ENCODE measurements around the gene FMO1. TPM values are rescaled to one million over a fixed set of nuclear protein-coding genes. Genes with fewer than 3 reads are reported as not detected.

Gene FMO1
- total RNA-seq, 2 experiments from 2014 or later: not detected

GRCh38 chr1:171210355-171210754, 37.9 kb upstream of the FMO1 start:
- ChIA-PET CTCF (interaction anchor here (1.2 to 1.4 kb wide), 2 partner anchors 9 to 17 kb away, joined by 3 read pairs; no protein-coding TSS in a partner anchor), POLR2A (no interaction called here)

GRCh38 chr1:171212607-171213351, 35.5 kb upstream of the FMO1 start:
- Mint-ChIP-seq H3K27ac (no peak overlapping the region), H3K9me3 (no peaks in the 10 kb centered on the region), H3K27me3 (peaks cover 4% of the 10 kb centered on the region), H3K36me3 (ENCODE audit: low read depth) (no peaks in the 10 kb centered on the region), H3K4me1 (ENCODE audit: low read depth) (no peaks in the 10 kb centered on the region), H3K4me3 (no peak overlapping the region)
- CTCF ChIA-PET: no interaction called here
- DNase-seq (no peak), ATAC-seq (no peak)
- TF ChIP-seq CTCF (IDR thresholded peaks at IDR 0.05): no peak
- intact Hi-C loops (cut with micrococcal nuclease): no loop called here
- POLR2A ChIA-PET: interaction anchor here (0.9 kb wide), 1 partner anchor 54 kb away, joined by 3 read pairs; no protein-coding TSS in a partner anchor

More at GRCh38 chr1:171210355-171210754, 37.9 kb upstream of the FMO1 start:
- DNase-seq (no peak), ATAC-seq (no peak)
- H3K36me3 Mint-ChIP-seq (ENCODE audit: low read depth): no peaks in the 10 kb centered on the region
- peaks cover 13% of the 10 kb centered on the region for H3K27me3 Mint-ChIP-seq
- no peak overlapping the region for H3K27ac Mint-ChIP-seq
- no peaks in the 10 kb centered on the region for H3K9me3 Mint-ChIP-seq
- intact Hi-C loops (cut with micrococcal nuclease): no loop called here
- no peak for TF ChIP-seq CTCF (IDR thresholded peaks at IDR 0.05)
- H3K4me1 Mint-ChIP-seq (ENCODE audit: low read depth): no peaks in the 10 kb centered on the region
- no peak overlapping the region for H3K4me3 Mint-ChIP-seq

- CTCF ChIA-PET: interaction anchor here (0.6 kb wide), 1 partner anchor 13 kb away, joined by 3 read pairs; no protein-coding TSS in a partner anchor
- Mint-ChIP-seq H3K27me3 (peaks cover 9% of the 10 kb centered on the region), H3K27ac (no peak overlapping the region), H3K36me3 (ENCODE audit: low read depth) (no peaks in the 10 kb centered on the region), H3K9me3 (no peaks in the 10 kb centered on the region), H3K4me1 (ENCODE audit: low read depth) (no peaks in the 10 kb centered on the region), H3K4me3 (no peak overlapping the region)
- intact Hi-C loops (cut with micrococcal nuclease): no loop called here
- POLR2A ChIA-PET: interaction anchor here (0.9 kb wide), 1 partner anchor 55 kb away, joined by 3 read pairs; no protein-coding TSS in a partner anchor
- no peak for DNase-seq
- no peak for TF ChIP-seq CTCF (IDR thresholded peaks at IDR 0.05)
- ATAC-seq: no peak
Measured at GRCh38 chr1:171213559-171214454, 34.5 kb upstream of the FMO1 start.

GRCh38 chr1:171217658-171218443, 30.4 kb upstream of the FMO1 start:
- no peak overlapping the region for H3K4me3 Mint-ChIP-seq
- no peak for DNase-seq
- ChIA-PET POLR2A (no interaction called here), CTCF (interaction anchor here (1.0 to 1.1 kb wide), 2 partner anchors 9 to 501 kb away, joined by 3 read pairs; no protein-coding TSS in a partner anchor)
- H3K27me3 Mint-ChIP-seq: peaks cover 11% of the 10 kb centered on the region
- TF ChIP-seq CTCF (IDR thresholded peaks at IDR 0.05): no peak
- intact Hi-C loops (cut with micrococcal nuclease): no loop called here
- H3K27ac Mint-ChIP-seq: no peak overlapping the region
- no peaks in the 10 kb centered on the region for H3K36me3 Mint-ChIP-seq (ENCODE audit: low read depth)
- H3K9me3 Mint-ChIP-seq: no peaks in the 10 kb centered on the region
- ATAC-seq: no peak
- H3K4me1 Mint-ChIP-seq (ENCODE audit: low read depth): no peaks in the 10 kb centered on the region

Measured in activated CD8-positive, alpha-beta T cell treated with anti-CD3 and anti-CD28 coated beads for 36 hours (primary cell).